CD4-positive, alpha-beta T cell treated with Interleukin-4 for 1 hour (primary cell): ENCODE results near the gene PCOLCE2.

Source experiments
- DNase-seq, 2 donors: peaks; one replicate each; pipeline ENCODE4 v3.0.0-alpha.2; 2020 to 2022

Gene PCOLCE2

GRCh38 chr3:142888481-142889211, at the start of gene PCOLCE2:
Gene PCOLCE2, minus strand, starts transcription at chr3:142889083. Its CDS starts 187 bp downstream, at chr3:142888896.
- DNase-seq: no peak

DNA sequence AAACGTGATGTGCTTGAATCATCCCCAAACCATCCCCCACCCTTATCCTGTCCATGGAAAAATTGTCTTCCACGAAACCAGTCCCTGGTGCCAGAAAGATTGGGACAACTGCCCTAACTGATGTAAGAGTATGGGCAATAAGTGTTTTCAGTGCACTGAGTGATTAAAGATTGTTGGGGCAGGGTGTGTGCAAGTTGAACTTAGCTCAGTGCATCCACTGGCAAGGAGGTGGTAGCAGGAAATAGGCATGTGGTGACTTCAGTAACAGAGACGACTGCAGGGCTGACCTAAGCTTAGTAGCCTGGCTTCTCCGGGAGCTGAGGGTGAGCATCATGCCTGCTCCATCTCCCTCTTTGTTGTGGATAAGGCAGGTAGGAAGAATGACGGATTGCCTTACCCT, 47.1 kb upstream of the PCOLCE2 start:
- no peak for DNase-seq

DNA sequence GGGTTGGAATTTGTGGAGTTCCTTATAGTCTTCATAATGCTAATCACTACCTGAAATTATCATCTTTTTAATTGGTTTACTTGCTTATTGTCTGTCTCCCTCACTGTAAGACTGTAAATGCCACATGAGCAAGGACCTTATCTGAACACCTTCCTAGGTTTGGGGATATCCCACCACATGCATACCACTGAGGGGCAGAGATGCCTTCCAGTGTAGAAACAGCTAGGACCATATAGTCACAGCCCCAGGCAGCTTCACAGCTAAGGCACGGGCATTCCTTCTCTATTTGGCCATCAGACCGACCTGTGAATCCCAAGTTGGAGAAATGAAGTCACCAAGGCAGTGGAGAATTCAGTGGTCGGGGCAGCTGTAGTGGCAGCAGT, 46.0 kb upstream of the PCOLCE2 start:
- DNase-seq: no peak

DNA sequence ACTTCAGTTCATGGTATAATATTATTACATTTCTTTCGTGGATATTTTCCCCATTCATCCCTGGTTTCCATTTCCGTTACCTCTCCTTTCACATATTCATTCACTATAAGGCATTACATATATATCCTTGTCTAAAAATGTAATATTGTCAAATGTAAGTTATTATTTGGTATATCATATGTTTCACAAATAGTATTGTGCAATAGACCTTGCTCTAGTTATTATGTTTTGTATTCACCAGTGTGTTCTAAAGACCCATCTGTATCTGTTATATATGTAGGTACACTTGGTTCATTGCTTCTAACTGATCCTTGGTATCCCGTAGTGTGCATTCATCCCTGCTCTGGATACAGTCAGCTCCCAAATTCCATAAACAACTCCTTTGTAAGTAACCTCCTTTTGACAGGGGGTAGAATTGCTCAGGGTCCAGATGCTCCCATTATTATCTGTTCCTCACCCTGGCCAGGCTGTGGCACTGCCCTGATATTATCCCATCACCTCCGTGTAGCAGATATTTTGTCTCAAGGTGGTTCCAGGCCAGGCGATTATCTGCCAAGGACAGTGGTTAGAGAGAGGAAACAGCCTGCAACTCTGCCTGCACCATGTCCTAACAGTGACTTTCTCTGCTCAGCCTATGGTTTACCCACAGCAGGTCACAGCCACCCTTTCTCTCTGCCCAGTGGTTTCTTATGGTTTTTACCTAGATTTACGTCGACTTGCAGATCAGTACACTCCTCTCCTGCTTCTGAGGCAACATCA, 45.4 kb upstream of the PCOLCE2 start:
- DNase-seq: no peak

GRCh38 chr3:142931222-142931621, 42.3 kb upstream of the PCOLCE2 start:
- peak in 1 of 2 donors; percentile 21 for DNase-seq

DNA sequence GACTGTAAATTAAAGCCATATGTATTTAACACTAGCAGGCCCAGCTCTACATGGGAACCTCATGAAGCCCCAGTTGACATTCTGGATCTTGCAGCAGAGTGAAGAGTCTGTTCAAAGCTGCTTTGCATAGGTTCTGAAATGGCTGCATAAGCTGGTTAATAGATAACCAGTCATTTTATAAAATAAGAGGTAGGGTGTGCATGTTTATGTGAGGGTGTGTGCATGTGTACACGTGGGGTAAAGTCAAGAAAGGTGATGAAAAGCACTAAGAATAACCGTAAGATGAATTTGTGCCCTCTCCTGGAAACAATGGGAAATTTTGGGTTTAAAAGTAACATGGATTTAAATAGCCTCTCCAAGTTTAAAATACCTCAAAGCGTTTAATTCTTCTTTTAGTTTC, 41.6 kb upstream of the PCOLCE2 start:
- no peak for DNase-seq

DNA sequence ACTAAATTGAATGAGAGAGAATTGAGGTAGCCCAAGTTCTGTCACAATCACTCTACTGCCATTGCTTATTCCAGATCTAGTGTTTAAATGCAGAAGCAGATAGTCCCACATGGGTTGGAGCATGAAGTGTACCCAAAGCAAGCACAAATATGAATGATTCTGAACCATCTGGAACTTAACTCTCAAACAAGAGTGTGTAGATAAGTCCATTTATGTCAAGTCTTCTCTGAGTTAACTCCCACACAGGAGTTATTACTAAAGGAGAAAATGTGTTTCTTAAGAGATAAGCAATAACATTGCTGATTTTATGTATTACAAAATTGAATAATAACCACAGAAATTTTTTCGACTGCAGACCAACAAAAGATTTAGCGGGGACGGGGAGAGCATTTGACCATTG, 41.0 kb upstream of the PCOLCE2 start:
- no peak for DNase-seq

DNA sequence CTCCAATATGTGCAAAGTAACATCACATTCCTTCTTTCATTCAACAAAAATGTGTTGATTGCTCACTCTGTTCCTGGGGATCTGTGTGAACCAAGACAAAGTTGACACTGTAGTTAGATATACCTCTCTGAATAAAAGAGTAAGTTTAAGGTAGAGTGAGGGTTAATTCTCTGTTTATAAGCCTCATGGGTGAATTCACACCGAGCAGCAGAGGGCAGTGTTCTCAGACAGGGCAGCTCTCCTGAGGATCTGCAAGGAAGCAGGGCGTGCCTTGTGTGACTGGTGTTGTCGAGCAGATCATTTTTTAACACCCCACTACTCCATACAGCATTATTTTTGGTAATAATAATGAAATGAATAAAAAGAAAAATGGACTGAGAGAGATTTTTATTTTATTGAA, 40.2 kb upstream of the PCOLCE2 start:
- DNase-seq: peak in 1 of 2 donors; percentile 36

DNA sequence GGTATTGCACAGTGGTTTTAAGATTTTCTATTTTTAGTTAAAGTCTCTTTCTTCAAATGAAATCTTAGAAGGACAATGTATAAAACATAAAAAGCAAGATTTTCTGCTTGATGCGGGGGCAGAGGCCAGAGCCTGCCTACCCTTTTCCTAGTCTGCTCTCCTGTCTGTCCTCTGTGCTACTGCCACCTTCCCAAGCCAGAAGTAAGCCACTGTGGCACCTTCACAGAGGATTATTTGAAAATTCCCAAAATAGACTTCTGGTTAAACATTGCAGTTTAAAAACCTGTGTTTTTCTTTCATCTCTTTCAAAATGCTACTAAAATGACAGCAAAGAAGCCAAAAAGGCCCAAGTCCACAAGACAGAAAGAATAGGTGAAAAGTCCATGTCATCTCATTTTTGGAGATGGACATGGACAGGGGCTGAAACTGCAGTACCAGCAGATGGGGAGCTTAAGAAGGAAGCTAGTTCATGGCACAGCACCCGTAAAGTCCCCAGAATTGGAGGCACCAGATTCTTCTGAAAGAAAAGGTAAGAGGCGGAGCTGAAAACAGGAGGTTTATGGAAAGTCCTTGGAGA, 37.6 kb upstream of the PCOLCE2 start:
- no peak for DNase-seq

DNA sequence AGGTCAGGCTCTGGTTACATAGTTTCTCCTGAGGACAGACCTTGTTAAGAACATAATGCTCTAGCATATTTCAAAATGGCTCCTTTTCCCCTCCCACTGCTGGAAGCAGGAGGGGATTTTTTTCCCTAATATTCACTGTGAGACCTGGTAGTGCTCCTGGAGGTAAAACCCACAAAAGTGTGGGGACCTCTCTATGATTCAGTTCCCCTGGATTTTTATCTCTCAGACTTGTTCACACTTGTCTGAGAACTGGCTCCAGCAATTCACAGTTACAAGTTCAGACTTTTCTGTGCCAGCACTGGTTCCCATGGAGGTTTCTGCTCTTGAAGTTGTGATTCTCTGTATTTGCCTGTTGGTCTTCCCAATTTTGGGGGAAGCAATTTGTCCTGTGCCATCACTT, 36.3 kb upstream of the PCOLCE2 start:
- no peak for DNase-seq

- DNase-seq: no peak
Measured at GRCh38 chr3:142923694-142924093, 34.8 kb upstream of the PCOLCE2 start.

DNA sequence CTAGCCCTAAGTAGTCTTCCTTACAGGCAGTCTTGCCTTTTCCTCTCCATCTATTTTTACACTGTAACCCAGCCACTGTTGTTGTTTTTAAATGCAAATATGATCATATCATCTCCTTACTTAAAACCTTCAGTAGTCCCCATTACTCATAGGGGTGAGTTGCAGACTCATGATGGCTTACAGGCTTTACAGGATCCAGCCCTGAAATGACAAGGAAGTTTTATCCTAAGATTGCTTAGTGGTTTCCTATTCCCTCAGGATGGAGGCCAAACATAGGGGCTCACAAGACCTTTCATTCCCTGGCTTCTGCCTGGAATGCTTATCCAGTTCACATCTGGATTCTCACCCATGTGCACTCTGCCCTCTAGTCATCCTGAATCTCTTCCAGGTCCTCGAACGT, 27.7 kb upstream of the PCOLCE2 start:
- no peak for DNase-seq

DNA sequence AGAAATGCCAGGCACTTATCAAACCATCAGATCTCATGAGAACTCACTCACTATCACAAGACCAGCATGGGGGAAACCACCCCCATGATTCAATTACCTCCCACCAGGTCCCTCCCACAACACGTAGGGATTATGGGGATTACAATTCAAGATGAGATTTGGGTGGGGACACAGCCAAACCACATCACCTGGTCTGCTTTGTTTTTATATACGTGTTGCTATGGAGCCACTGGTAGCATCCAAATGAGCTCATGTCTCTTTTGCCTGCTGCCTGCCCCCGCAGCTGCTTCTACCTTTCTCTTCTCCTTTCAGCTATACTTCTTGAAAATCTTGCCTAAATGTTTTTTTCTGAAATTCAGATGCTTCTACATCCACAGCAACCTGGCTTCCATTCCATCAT, 26.8 kb upstream of the PCOLCE2 start:
- DNase-seq: no peak

GRCh38 chr3:142914286-142914811, 25.5 kb upstream of the PCOLCE2 start:
- DNase-seq: no peak

DNA sequence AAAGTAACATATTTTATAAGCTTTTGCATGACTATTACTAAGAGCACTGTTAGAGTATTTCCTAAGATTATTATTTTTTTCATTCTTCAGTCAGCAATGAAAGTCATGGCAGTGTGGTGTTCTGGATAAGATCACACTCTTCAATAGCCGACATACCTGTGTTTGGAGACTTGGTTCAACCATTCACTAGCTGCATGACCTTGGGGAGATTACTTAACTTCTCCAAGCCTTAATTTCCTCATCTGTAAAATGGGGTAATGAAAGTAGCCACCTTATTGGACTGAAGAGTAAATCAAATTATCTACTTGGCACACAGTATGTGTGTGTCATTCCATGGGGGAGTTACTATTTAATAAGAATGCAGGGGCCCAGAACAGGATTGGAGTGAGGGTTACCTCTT, 24.5 kb upstream of the PCOLCE2 start:
- no peak for DNase-seq

- no peak for DNase-seq
Measured at GRCh38 chr3:142912402-142913172, 23.7 kb upstream of the PCOLCE2 start.

DNA sequence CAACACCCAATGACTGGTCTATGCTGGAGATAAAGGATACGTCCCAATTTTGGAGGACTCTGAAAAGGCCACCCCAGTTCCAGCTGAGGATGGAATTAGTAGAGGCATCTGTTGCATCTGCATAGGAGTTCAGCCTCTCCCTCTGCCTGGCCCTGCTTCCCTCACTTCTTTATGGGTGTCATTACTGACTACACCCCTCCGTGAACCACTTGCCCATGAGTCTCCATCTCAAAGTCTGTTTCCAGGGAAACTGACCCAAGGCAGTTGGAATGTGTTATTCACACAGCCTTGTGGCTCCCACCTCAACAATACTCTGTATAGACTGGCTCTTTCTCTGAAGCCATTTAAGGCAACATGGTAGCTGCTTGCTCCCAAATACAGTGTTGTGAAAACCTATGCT, 21.4 kb upstream of the PCOLCE2 start:
- no peak for DNase-seq

- DNase-seq: no peak
Measured at GRCh38 chr3:142909282-142909681, 20.4 kb upstream of the PCOLCE2 start.

DNA sequence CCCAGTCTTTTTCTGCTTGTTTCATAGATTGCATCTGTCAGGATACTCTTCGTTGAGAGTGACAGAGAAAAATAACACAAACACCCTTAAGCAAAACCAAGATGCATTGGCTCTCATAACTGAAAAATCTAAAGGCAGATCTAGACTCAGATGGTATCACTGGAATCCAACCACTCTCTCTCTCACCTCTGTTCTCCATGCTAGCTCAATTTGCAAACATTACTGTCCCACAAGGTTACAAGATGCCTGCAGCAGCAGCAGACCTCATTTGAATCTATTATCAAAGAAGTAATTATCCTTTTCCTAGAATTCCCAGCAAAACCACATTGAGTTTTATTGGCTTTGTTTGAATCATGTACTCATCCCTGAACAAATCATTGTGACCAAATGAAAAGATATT, 19.1 kb upstream of the PCOLCE2 start:
- DNase-seq: no peak

GRCh38 chr3:142904639-142905436, 16.0 kb upstream of the PCOLCE2 start:
- DNase-seq: peak in 1 of 2 donors; percentile 13

GRCh38 chr3:142902356-142902755, 13.5 kb upstream of the PCOLCE2 start:
- DNase-seq: no peak
